Kidney (tissue), 14 donors: ENCODE measurements around the gene ST14. TPM values are rescaled to one million over a fixed set of nuclear protein-coding genes. Genes with fewer than 3 reads are reported as not detected.

Experiments used
- DNase-seq, 5 donors: peaks; one replicate each; pipeline ENCODE4 v3.0.0-alpha.2; 2013 to 2020
- FAIRE-seq: peaks from 2 replicates; lab custom pipeline; 2012; peaks lifted over from hg19 to GRCh38; lab: Jason Lieb, UNC
- H3K27ac ChIP-seq, 2 donors: one replicate each; pipeline ENCODE4 v1.7.0; 2013; ENCODE audit warnings: low read depth in 2 of 2, low read length in 2 of 2, inconsistent platforms in 1 of 2
- H3K27me3 ChIP-seq: one replicate; pipeline ENCODE4 v1.7.1; 2013; ENCODE audit warnings: low read length, inconsistent platforms; ENCODE audit not compliant: control insufficient read depth, insufficient read depth
- H3K36me3 ChIP-seq, 3 donors: one replicate each; pipeline versions ENCODE4 v1.7.0 to v1.7.1; 2013; ENCODE audit warnings: low read length in 3 of 3, control low read depth in 1 of 3, inconsistent platforms in 1 of 3; ENCODE audit not compliant: insufficient read depth in 3 of 3, control insufficient read depth in 2 of 3
- H3K4me1 ChIP-seq, 3 donors: one replicate each; pipeline versions ENCODE4 v1.7.0 to v1.7.1; 2013; ENCODE audit warnings: low read length in 3 of 3, inconsistent platforms in 1 of 3, low read depth in 1 of 3; ENCODE audit not compliant: control insufficient read depth in 2 of 3, insufficient read depth in 2 of 3
- H3K4me3 ChIP-seq, 3 donors: one replicate each; pipeline versions ENCODE4 v1.7.0 to v1.8.1; 2013; ENCODE audit warnings: low read length in 3 of 3, control low read depth in 1 of 3, inconsistent platforms in 1 of 3
- H3K9ac ChIP-seq, 3 donors: one replicate each; pipeline versions ENCODE4 v1.7.0 to v1.7.1; 2013; ENCODE audit warnings: low read length in 3 of 3, control low read depth in 1 of 3, inconsistent platforms in 1 of 3
- H3K9me3 ChIP-seq, 3 donors: one replicate each; pipeline versions ENCODE4 v1.7.0 to v1.7.1; 2013; ENCODE audit warnings: low read length in 3 of 3, control low read depth in 1 of 3, inconsistent platforms in 1 of 3; ENCODE audit not compliant: control insufficient read depth in 2 of 3, insufficient read depth in 1 of 3
- CTCF ChIP-seq: IDR thresholded peaks from 3 replicates; pipeline ENCODE4 v1.5.1; 2012; ENCODE audit warnings: mild to moderate bottlenecking, moderate library complexity, borderline replicate concordance; ENCODE audit not compliant: insufficient read depth; ENCODE audit errors: extremely low read depth
- intact Hi-C: fragments of 100-400 bp; cut with DNase I; formaldehyde crosslinking; loops from one replicate; pipeline ENCODE4 v1.11.1; 2022
- polyA plus RNA-seq: library from polyadenylated mRNA; stranded (reverse); fragments of 350-450 nt; fragmentation: Illumina TruSeq; extraction: RNeasy Lipid Tissue Mini Kit (QIAGEN cat#74804); gene quantifications from one replicate; pipeline ENCODE4 v1.2.3, GENCODE V29; 2014; ENCODE audit warnings: low read depth, low replicate concordance; ENCODE audit not compliant: insufficient read depth
- total RNA-seq: library from RNA; stranded (reverse); fragmentation: NEBNext Ultra II Directional; extraction: Animal tissue kit (Norgen Biotek cat#: 25700); gene quantifications from one replicate; pipeline ENCODE4 v1.2.1, GENCODE V29; 2021
- donor health status: control.
- donor health status: control.
- donor health status: control.
- donor health status: control.
- donor health status: control.
- donor health status: DM: yes; HTN: yes; CAD: no.
- donor health status: Normal renal cell carcinoma (clear cell type).

The ST14 gene
- total and polyA plus RNA-seq, 2 donors from 2014 or later: 59.3 to 139 TPM

- Histone ChIP-seq H3K4me3 (no peak overlapping the region), H3K9ac (no peak overlapping the region), H3K27ac (no peak overlapping the region), H3K36me3 (peaks cover 6 to 15% (median 8%) of the 10 kb centered on the region in 3 donors), H3K27me3 (no peaks in the 10 kb centered on the region), H3K9me3 (no peaks in the 10 kb centered on the region), H3K4me1 (peaks cover 0 to 6% (median 3%) of the 10 kb centered on the region in 3 donors)
- FAIRE-seq (no peak), DNase-seq (no peak)
- intact Hi-C loops: no loop called here
- TF ChIP-seq CTCF: no peak
Measured at GRCh38 chr11:130112071-130112830, 47.3 kb upstream of the ST14 start.

GRCh38 chr11:130114281-130114680 is 45.3 kb upstream of the ST14 start:
- Histone ChIP-seq H3K9ac (no peak overlapping the region), H3K36me3 (peaks cover 6 to 15% (median 8%) of the 10 kb centered on the region in 3 donors), H3K9me3 (no peaks in the 10 kb centered on the region), H3K4me3 (no peak overlapping the region), H3K27ac (no peak overlapping the region), H3K4me1 (peaks cover 0 to 6% (median 3%) of the 10 kb centered on the region in 3 donors), H3K27me3 (no peaks in the 10 kb centered on the region)
- no peak for TF ChIP-seq CTCF
- DNase-seq (no peak), FAIRE-seq (no peak)
- intact Hi-C loops: no loop called here

GRCh38 chr11:130114726-130115125 is 44.9 kb upstream of the ST14 start:
- H3K4me3 ChIP-seq: no peak overlapping the region
- H3K9ac ChIP-seq: no peak overlapping the region
- DNase-seq (no peak), FAIRE-seq (no peak)
- no peak overlapping the region for H3K27ac ChIP-seq
- intact Hi-C loops: no loop called here
- no peaks in the 10 kb centered on the region for H3K9me3 ChIP-seq
- H3K4me1 ChIP-seq: peaks cover 0 to 6% (median 3%) of the 10 kb centered on the region in 3 donors
- no peaks in the 10 kb centered on the region for H3K27me3 ChIP-seq
- TF ChIP-seq CTCF: no peak
- H3K36me3 ChIP-seq: peaks cover 6 to 15% (median 8%) of the 10 kb centered on the region in 3 donors
